LNCaP clone FGC (cell line): ENCODE measurements around the gene ZNF385B.
A peak's percentile ranks its signal among the peaks of the same experiment; 100 is the strongest.

Experiments used
- DNase-seq: peaks from one replicate; pipeline ENCODE4 v3.0.0-alpha.2; 2011; ENCODE audit warnings: low read depth
- H3K4me3 ChIP-seq: 2 replicates; pipeline ENCODE4 v1.5.1; 2011; ENCODE audit warnings: mild to moderate bottlenecking, low read depth, low read length, control low read depth
- TF ChIP-seq, protein P1 (sequence below): IDR thresholded peaks from 2 replicates; pipeline ENCODE4 v1.5.1; 2012; ENCODE audit warnings: mild to moderate bottlenecking; ENCODE audit not compliant: control insufficient read depth, insufficient read depth; ENCODE audit errors: extremely low read depth

ZNF385B gene

DNA sequence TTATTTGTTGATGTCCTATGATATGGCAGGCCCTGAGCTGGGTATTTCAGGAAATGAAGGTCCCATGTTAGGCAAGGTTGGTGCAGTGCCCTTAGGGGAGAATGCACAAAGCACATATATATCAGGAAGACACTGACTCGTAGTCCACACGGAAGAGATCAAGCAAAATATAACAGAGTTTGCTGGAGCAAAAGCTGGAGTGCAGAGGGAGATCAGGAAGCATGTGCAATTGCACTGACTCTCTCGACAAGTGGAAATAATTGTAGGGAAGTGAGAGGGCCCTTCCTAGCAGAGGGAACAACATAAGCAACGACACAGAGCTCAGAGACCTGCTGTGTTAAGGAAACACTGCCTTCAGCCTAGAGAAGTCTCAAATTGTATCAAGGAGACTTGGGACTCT is 4.2 kb downstream of the ZNF385B start:
- TF ChIP-seq, protein P1, sequence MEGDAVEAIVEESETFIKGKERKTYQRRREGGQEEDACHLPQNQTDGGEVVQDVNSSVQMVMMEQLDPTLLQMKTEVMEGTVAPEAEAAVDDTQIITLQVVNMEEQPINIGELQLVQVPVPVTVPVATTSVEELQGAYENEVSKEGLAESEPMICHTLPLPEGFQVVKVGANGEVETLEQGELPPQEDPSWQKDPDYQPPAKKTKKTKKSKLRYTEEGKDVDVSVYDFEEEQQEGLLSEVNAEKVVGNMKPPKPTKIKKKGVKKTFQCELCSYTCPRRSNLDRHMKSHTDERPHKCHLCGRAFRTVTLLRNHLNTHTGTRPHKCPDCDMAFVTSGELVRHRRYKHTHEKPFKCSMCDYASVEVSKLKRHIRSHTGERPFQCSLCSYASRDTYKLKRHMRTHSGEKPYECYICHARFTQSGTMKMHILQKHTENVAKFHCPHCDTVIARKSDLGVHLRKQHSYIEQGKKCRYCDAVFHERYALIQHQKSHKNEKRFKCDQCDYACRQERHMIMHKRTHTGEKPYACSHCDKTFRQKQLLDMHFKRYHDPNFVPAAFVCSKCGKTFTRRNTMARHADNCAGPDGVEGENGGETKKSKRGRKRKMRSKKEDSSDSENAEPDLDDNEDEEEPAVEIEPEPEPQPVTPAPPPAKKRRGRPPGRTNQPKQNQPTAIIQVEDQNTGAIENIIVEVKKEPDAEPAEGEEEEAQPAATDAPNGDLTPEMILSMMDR: no peak
- H3K4me3 ChIP-seq: no peak overlapping the region
- no peak for DNase-seq

DNA sequence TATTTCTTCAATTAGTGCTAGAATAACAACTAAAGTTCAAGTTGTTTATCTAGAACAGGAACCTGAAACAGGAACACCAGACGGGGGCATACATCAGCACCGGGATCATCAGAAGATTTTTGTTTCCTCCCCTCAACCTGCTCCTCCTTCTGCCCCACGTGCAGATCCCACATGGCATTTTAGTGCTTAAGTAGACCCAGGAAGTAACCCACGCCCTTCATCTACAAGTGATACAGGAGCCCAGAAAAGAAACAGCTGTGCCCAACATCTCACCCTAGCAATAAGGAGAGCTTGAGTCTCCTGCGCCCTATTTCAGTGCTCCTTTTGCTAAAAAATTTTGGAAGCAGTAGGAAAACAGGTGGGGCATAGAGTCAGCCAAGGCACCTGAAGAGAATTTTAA is 5.2 kb downstream of the ZNF385B start:
- TF ChIP-seq, protein P1: no peak
- no peak for DNase-seq
- H3K4me3 ChIP-seq: no peak overlapping the region

DNA sequence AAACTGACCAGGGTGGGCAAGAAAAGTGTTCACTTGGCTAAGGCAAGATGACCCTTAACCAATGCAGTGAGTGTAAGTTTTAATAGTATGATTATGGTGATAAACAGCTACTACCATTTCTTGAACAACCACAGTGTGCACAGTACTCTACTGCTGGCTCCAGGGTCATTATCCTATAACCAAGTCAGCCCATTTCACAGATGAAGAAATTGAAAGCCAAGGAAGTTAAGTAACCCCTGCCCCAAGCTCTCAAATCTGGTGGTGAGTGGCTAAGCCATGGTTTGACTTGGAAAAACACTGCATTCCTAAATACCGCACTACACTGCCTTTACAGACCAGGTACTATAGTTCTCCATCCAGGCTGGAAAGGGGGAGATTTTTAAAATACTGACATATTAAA is 5.7 kb downstream of the ZNF385B start:
- H3K4me3 ChIP-seq: no peak overlapping the region
- TF ChIP-seq, protein P1: no peak
- DNase-seq: no peak

DNA sequence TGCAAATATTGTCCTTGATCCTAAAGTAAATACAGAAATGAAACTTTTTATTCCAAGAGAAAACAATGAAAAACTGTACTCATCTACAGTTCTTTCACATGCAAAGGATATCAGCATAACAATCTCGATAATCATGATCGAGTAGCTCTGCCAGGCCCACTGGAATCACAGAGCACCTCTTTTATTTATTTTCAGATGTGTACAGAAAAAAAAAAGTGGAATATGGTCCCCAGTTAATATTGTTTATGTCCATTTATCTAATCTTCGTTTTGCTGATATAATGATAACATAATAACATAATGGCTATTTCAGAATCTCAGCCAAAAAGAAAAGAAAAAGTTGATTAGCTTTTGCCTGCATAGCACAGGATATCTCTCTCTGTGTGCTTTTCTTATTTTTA is 6.5 kb downstream of the ZNF385B start:
- no peak overlapping the region for H3K4me3 ChIP-seq
- TF ChIP-seq, protein P1: no peak
- DNase-seq: peak; percentile 73

DNA sequence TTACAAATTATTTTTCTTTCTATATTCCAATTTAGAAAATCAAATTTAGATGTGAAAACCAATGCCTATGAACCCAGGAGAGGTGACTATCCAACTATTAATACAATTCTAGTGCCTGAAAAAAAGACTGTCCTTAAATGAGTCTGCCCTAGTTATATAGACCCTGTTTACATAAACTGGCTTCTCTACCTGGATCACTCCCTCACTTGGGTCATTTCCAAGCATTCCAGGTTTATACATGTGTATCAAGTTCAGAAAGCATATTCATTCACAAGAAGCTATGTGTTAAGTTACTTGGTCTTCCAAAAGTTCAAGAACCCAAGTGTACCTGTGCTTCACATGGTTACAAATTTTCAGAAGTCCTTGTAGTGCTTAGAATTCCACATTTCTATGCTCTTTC is 8.3 kb downstream of the ZNF385B start:
- TF ChIP-seq, protein P1: no peak
- H3K4me3 ChIP-seq: no peak overlapping the region
- peak; percentile 67 for DNase-seq

DNA sequence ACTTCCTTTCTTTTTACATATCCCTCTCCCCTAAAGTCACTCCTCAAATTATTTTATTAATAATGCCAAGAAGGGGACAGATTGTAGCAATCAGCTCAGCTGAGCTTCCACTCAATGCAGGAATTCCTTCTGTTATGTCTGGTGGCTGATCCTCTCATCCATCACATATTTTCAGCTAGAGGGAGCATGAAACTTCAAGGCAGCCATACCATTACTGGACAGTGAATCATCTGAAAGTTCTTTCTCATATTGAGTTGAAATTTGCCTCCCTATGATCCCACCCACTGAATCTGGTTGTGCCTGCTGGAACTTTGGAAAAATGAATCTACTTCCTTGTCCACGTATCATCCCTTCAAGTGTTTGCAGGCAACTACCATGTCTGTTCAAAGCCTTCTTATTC is 11.2 kb downstream of the ZNF385B start:
- no peak for DNase-seq
- TF ChIP-seq, protein P1: no peak
- no peak overlapping the region for H3K4me3 ChIP-seq

DNA sequence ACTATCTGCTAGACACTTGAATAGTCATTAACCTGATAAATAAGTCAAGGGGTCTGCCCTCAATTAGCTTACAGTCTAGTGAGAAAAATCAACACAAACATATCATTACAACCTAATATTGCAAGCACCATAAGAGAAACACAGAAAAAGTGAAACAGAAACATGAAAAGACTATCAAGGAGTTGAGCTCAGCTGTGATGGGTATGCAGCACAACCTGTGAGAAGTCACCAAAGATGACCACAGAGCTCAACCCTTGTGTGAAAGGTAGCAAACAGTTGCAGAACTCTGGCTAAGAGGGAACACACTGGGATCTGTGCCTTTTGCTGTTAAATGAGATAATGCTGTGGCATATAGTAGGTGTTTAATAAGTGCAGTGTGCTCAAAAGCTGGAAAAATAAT is 11.7 kb downstream of the ZNF385B start:
- H3K4me3 ChIP-seq: no peak overlapping the region
- TF ChIP-seq, protein P1: no peak
- no peak for DNase-seq
